CD14-positive monocyte (primary cell): ENCODE measurements around the gene NFKB1. TPM values are rescaled to one million over a fixed set of nuclear protein-coding genes. Genes with fewer than 3 reads are reported as not detected.

ENCODE experiments used
- DNase-seq, 3 donors: peaks; one replicate each; pipeline ENCODE4 v3.0.0-alpha.2; 2011 to 2022
- H2AFZ ChIP-seq: 2 replicates; pipeline ENCODE4 v1.6.0; 2012; ENCODE audit warnings: mild to moderate bottlenecking, low read depth, low read length, inconsistent platforms; ENCODE audit not compliant: insufficient read depth, poor library complexity, severe bottlenecking
- H3K27ac ChIP-seq, 2 donors: 1 replicate in 1 of 2; 2 replicates in 1 of 2; pipeline ENCODE4 v1.5.1; 2012 to 2013; ENCODE audit warnings: low read length in 2 of 2, control low read depth in 1 of 2, inconsistent platforms in 1 of 2, low read depth in 1 of 2, mild to moderate bottlenecking in 1 of 2
- H3K27me3 ChIP-seq, 2 donors: one replicate each; pipeline versions ENCODE4 v1.6.0 to v1.6.1; 2011 to 2013; ENCODE audit warnings: low read length in 2 of 2; ENCODE audit not compliant: control insufficient read depth in 2 of 2, insufficient read depth in 2 of 2
- H3K36me3 ChIP-seq, 2 donors: replicated peaks in 1 of 2; 1 replicate in 1 of 2; 2 replicates in 1 of 2; pipeline versions ENCODE4 v1.5.1 to v1.6.1; 2012 to 2013; ENCODE audit warnings: low read length in 2 of 2, control low read depth in 1 of 2, inconsistent platforms in 1 of 2, mild to moderate bottlenecking in 1 of 2; ENCODE audit not compliant: insufficient read depth in 2 of 2, control insufficient read depth in 1 of 2
- H3K4me1 ChIP-seq, 2 donors: 1 replicate in 1 of 2; 2 replicates in 1 of 2; pipeline versions ENCODE4 v1.5.1 to v1.6.1; 2012 to 2013; ENCODE audit warnings: low read length in 2 of 2, control low read depth in 1 of 2, inconsistent platforms in 1 of 2, mild to moderate bottlenecking in 1 of 2, moderate library complexity in 1 of 2; ENCODE audit not compliant: insufficient read depth in 2 of 2, control insufficient read depth in 1 of 2
- H3K4me2 ChIP-seq: replicated peaks from 2 replicates; pipeline ENCODE3; 2012; ENCODE audit warnings: low read length, moderate library complexity, mild to moderate bottlenecking; ENCODE audit not compliant: poor library complexity, severe bottlenecking; ENCODE audit errors: extremely low read depth
- H3K4me3 ChIP-seq, 3 experiments: fragments of 200-600 bp in 1 of 3; sonication (generic) in 1 of 3; replicated peaks in 1 of 3; 1 replicate in 2 of 3; 2 replicates in 1 of 3; pipeline ENCODE4 v1.5.1; 2011 to 2013; ENCODE audit warnings: low read length in 3 of 3, mild to moderate bottlenecking in 3 of 3, control low read depth in 2 of 3, low read depth in 2 of 3, inconsistent platforms in 1 of 3, moderate library complexity in 1 of 3
- H3K79me2 ChIP-seq: 2 replicates; pipeline ENCODE4 v1.6.0; 2012; ENCODE audit warnings: mild to moderate bottlenecking, control low read depth, inconsistent platforms, low read length, moderate library complexity; ENCODE audit not compliant: insufficient read depth
- H3K9ac ChIP-seq: 2 replicates; pipeline ENCODE4 v1.6.0; 2017; ENCODE audit warnings: low read length, mild to moderate bottlenecking; ENCODE audit not compliant: insufficient read depth, poor library complexity, severe bottlenecking
- H3K9me3 ChIP-seq, 2 donors: replicated peaks in 1 of 2; 1 replicate in 1 of 2; 2 replicates in 1 of 2; pipeline versions ENCODE4 v1.5.1 to v1.6.1; 2012 to 2013; ENCODE audit warnings: low read length in 2 of 2, control low read depth in 1 of 2; ENCODE audit not compliant: control insufficient read depth in 1 of 2, insufficient read depth in 1 of 2
- H4K20me1 ChIP-seq: 2 replicates; pipeline ENCODE4 v1.6.0; 2012; ENCODE audit warnings: mild to moderate bottlenecking, low read length, control low read depth, moderate library complexity; ENCODE audit not compliant: insufficient read depth
- H3K27ac Mint-ChIP-seq, 7 donors: one replicate each; pipeline ENCODE4 v1.8.0; 2020; ENCODE audit warnings: mild to moderate bottlenecking in 7 of 7, mixed read lengths in 7 of 7, moderate library complexity in 6 of 7, inconsistent platforms in 2 of 7
- H3K27me3 Mint-ChIP-seq, 3 donors: one replicate each; pipeline ENCODE4 v1.8.0; 2021 to 2022; ENCODE audit warnings: low read depth in 3 of 3, mild to moderate bottlenecking in 3 of 3, mixed read lengths in 3 of 3, moderate library complexity in 3 of 3, inconsistent platforms in 1 of 3
- H3K36me3 Mint-ChIP-seq, 2 donors: one replicate each; pipeline ENCODE4 v1.8.0; 2020; ENCODE audit warnings: mixed read lengths in 2 of 2, inconsistent platforms in 1 of 2, mild to moderate bottlenecking in 1 of 2
- H3K4me1 Mint-ChIP-seq: one replicate; pipeline ENCODE4 v1.8.0; 2020; ENCODE audit warnings: mild to moderate bottlenecking, mixed read lengths
- H3K4me3 Mint-ChIP-seq, 2 donors: one replicate each; pipeline ENCODE4 v1.8.0; 2020; ENCODE audit warnings: mild to moderate bottlenecking in 2 of 2, mixed read lengths in 2 of 2, moderate library complexity in 1 of 2
- H3K9me3 Mint-ChIP-seq, 7 donors: one replicate each; pipeline ENCODE4 v1.8.0; 2020 to 2022; ENCODE audit warnings: mixed read lengths in 7 of 7, mild to moderate bottlenecking in 6 of 7, moderate library complexity in 6 of 7, inconsistent platforms in 2 of 7
- CTCF ChIP-seq: fragments of 200-600 bp; IDR thresholded peaks from one replicate; pipeline ENCODE4 v1.8.0; 2022; ENCODE audit warnings: antibody characterized with exemption, mild to moderate bottlenecking
- WGBS: methylation state at CpG from one replicate; pipeline ENCODE4 v1.1.5; 2013; ENCODE audit warnings: missing lambda C conversion rate; ENCODE audit not compliant: insufficient coverage; 5-methylcytosine and 5-hydroxymethylcytosine counted together
- intact Hi-C, 2 donors: fragments of 100-400 bp; cut with micrococcal nuclease; formaldehyde crosslinking; loops; one replicate each; pipeline versions ENCODE4 v1.15.0 to v1.15.1; 2023
- polyA plus RNA-seq, 3 donors: library from polyadenylated mRNA; depleted of rRNA in 1 of 3; unstranded in 2 of 3; stranded (reverse) in 1 of 3; fragments of 300-500 nt in 2 of 3; fragments of >200 nt in 1 of 3; fragmentation: Illumina TruSeq in 2 of 3; gene quantifications; 1 replicate in 2 of 3; 2 replicates in 1 of 3; pipeline ENCODE4 v1.2.3, GENCODE V29; 2012 to 2021

NFKB1 gene
- polyA plus RNA-seq, 3 donors, result 9.0 to 34.4 (median 17.8) TPM

- Histone ChIP-seq H3K4me1 (peaks cover 8% of the 10 kb centered on the region in 2 donors), H3K79me2 (no peaks in the 10 kb centered on the region), H3K4me3 (no peak overlapping the region), H2AFZ (no peak overlapping the region), H3K4me2 (no peak overlapping the region), H3K27me3 (no peaks in the 10 kb centered on the region), H3K9ac (no peak overlapping the region), H3K36me3 (peaks cover 38 to 52% of the 10 kb centered on the region in 2 donors), H3K9me3 (no peaks in the 10 kb centered on the region), H3K27ac (no peak overlapping the region), H4K20me1 (peaks cover 16% of the 10 kb centered on the region)
- H3K27ac Mint-ChIP-seq, result no peak overlapping the region
- no peaks in the 10 kb centered on the region for H3K9me3 Mint-ChIP-seq
- WGBS, result 97% methylated on average over 13 of the region's 13 CpGs
- peaks cover 37 to 50% of the 10 kb centered on the region in 2 donors for H3K36me3 Mint-ChIP-seq
- no peak for DNase-seq
- TF ChIP-seq CTCF, result no peak
- peaks cover 6% of the 10 kb centered on the region for H3K4me1 Mint-ChIP-seq
- H3K4me3 Mint-ChIP-seq, result no peak overlapping the region
- peaks cover 0 to 2% (median 1%) of the 10 kb centered on the region in 3 donors for H3K27me3 Mint-ChIP-seq
- intact Hi-C loops, result no loop called here
Observed at GRCh38 chr4:102629673-102630072, 128.5 kb downstream of the NFKB1 start.

- no peaks in the 10 kb centered on the region for H3K9me3 ChIP-seq
- no peak overlapping the region for H3K4me2 ChIP-seq
- peaks cover 54 to 68% of the 10 kb centered on the region in 2 donors for H3K36me3 Mint-ChIP-seq
- no peak overlapping the region for H3K9ac ChIP-seq
- H3K4me1 ChIP-seq, result no peaks in the 10 kb centered on the region
- DNase-seq, result no peak
- H3K4me3 Mint-ChIP-seq, result no peak overlapping the region
- 80% methylated on average over 5 of the region's 7 CpGs for WGBS
- no peak for TF ChIP-seq CTCF
- no peaks in the 10 kb centered on the region for H3K79me2 ChIP-seq
- no peak overlapping the region for H3K27ac ChIP-seq
- peak overlapping the region in 1 of 7 donors; percentile 19 for H3K27ac Mint-ChIP-seq
- no peaks in the 10 kb centered on the region for H3K27me3 ChIP-seq
- no peak overlapping the region for H2AFZ ChIP-seq
- no peak overlapping the region for H3K4me3 ChIP-seq
- peaks cover 58 to 71% of the 10 kb centered on the region in 2 donors for H3K36me3 ChIP-seq
- peaks cover 28% of the 10 kb centered on the region for H4K20me1 ChIP-seq
- H3K9me3 Mint-ChIP-seq, result no peaks in the 10 kb centered on the region
- intact Hi-C loops, result no loop called here
- peaks cover 0 to 2% (median 0%) of the 10 kb centered on the region in 3 donors for H3K27me3 Mint-ChIP-seq
- no peaks in the 10 kb centered on the region for H3K4me1 Mint-ChIP-seq
Observed at GRCh38 chr4:102631616-102632015, 130.5 kb downstream of the NFKB1 start.
